GM21423 (cell line): ENCODE measurements around the gene WNT4.

Experiments used
- ATAC-seq: cut with Tn5 transposase; IDR thresholded peaks from one replicate; pipeline ENCODE4 v1.9.1; 2021; ENCODE audit warnings: mild to moderate bottlenecking, moderate library complexity; ENCODE audit not compliant: unreplicated experiment

Gene WNT4

GRCh38 chr1:22164841-22165808, 22.2 kb upstream of the WNT4 start:
- no peak for ATAC-seq

- no peak for ATAC-seq
Observed at GRCh38 chr1:22163564-22163963, 20.7 kb upstream of the WNT4 start.

GRCh38 chr1:22163137-22163536, 20.2 kb upstream of the WNT4 start:
- no peak for ATAC-seq

GRCh38 chr1:22159891-22160290, 17.0 kb upstream of the WNT4 start:
- ATAC-seq, result no peak

GRCh38 chr1:22158654-22159053, 15.8 kb upstream of the WNT4 start:
- no peak for ATAC-seq

- no peak for ATAC-seq
Observed at GRCh38 chr1:22157359-22157966, 14.6 kb upstream of the WNT4 start.

- no peak for ATAC-seq
Observed at GRCh38 chr1:22155517-22155916, 12.6 kb upstream of the WNT4 start.

- no peak for ATAC-seq
Observed at GRCh38 chr1:22154626-22155025, 11.7 kb upstream of the WNT4 start.

GRCh38 chr1:22153660-22154437, 11.0 kb upstream of the WNT4 start:
- no peak for ATAC-seq

- ATAC-seq, result no peak
Observed at GRCh38 chr1:22150923-22151322, 8.0 kb upstream of the WNT4 start.

- no peak for ATAC-seq
Observed at GRCh38 chr1:22142315-22143064, 407 bp downstream of the WNT4 start.

- ATAC-seq, result no peak
Observed at GRCh38 chr1:22141554-22142314, 1.2 kb downstream of the WNT4 start.

- ATAC-seq, result no peak
Observed at GRCh38 chr1:22140694-22141093, 2.2 kb downstream of the WNT4 start.

GRCh38 chr1:22139817-22140216, 3.1 kb downstream of the WNT4 start:
- no peak for ATAC-seq

- ATAC-seq, result no peak
Observed at GRCh38 chr1:22139066-22139594, 3.8 kb downstream of the WNT4 start.

- ATAC-seq, result no peak
Observed at GRCh38 chr1:22137004-22137720, 5.7 kb downstream of the WNT4 start.

- ATAC-seq, result no peak
Observed at GRCh38 chr1:22133931-22134324, 9.0 kb downstream of the WNT4 start.

- ATAC-seq, result no peak
Observed at GRCh38 chr1:22133247-22133930, 9.5 kb downstream of the WNT4 start.
